ENCODE results near the gene PRIMPOL. TPM values are rescaled to one million over a fixed set of nuclear protein-coding genes. Genes with fewer than 3 reads are reported as not detected.
"Not testable (repeated sequence)": the region's sequence is repeated elsewhere in the genome, so short reads cannot be mapped to it uniquely, and the experiment has no call there.

Gene PRIMPOL
- polyA plus RNA-seq, 3 donors: 23.4 to 36.5 (median 36.3) TPM

DNA sequence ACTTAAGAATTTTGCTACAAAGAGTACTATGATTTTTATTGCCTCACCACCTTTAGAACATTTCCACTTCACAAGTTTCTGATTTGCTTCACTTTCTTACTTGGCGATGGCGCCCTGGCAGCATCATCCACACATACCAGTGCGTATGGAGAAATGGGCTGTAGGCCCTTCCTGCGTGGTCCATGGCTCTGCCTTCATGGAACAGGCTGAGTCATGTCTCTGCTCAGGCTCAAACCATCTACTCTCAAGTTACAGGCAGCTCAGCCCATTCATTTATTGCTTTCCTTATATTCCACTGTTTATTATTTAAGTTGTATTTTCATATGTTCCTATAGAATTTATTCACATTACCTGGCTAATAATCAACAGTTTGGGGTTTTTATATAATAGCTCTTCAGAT, 21.4 kb upstream of the PRIMPOL start:
- DNase-seq: no peak

DNA sequence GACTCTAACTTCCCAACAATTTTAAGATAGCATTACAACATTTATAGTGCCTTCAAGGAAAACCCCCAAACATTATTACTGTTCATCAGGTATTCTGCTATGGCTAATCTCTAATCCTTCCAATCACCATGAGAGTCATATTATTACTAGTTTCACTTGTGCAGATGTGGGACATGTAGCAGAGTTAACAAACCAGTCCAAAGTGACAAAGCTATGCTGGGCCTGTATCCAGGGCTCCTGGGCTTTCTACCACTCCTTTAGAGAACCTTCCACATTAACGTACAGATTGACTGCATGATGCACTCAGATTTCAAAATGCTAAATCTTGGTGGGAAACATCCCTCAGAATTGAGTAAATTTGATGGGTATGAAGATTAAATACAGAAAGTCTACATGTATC, 16.7 kb upstream of the PRIMPOL start:
- no peak for DNase-seq

DNA sequence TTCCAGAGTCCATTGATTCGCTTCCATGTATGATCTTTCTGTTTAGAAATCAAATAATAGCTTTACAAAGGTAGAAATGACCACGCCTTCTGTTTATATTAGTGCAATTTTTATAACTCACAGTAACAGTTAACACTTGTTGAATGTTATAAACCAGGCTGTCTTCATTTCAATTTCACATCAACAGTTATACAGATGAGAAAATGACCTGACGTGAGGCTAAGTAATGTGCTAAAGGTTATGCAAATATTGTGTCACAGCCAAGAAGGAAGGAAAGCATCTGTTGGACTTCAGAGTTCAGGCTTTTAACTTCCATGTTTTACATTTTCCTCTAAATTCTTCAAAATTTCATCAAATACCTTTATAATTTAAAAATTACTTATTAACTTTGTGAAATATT, 14.2 kb upstream of the PRIMPOL start:
- no peak for DNase-seq

DNA sequence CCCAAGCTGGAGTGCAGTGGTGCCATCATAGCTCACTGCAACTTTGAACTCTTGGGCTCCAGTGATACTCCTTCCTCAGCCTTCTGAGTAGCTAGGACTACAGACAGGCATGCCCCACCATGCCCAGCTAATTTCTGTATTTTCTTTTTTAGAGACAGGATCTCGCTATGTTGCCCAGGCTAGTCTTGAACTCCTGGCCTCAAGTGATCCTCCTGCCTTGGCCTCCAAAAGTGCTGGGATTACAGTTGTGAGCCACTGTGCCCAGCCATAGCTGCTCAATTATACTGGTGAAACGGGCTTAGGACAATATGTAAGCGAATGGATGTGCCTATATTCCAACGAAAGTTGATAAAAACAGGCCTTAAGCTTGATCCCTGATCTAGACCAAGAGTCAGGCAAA, 13.4 kb upstream of the PRIMPOL start:
- no peak for DNase-seq

DNA sequence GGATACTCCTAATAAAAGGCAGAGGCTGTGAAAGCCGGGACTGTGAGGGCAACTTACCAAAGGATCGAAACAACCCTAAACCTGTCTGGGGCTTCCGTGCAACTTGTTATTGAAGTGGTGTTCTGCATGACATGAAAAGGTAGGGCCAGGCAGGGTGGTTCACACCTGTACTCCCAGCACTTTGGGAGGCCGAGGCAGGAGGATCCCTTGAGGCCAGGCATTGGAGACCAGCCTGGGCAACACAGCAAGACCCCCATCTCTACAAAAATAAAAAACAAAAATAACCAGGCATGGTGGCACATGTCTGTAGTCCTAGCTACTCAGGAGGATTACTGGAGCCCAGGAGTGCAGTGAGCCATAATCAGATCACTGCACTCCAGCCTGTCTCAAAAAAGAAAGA, 12.6 kb upstream of the PRIMPOL start:
- DNase-seq: no peak

DNA sequence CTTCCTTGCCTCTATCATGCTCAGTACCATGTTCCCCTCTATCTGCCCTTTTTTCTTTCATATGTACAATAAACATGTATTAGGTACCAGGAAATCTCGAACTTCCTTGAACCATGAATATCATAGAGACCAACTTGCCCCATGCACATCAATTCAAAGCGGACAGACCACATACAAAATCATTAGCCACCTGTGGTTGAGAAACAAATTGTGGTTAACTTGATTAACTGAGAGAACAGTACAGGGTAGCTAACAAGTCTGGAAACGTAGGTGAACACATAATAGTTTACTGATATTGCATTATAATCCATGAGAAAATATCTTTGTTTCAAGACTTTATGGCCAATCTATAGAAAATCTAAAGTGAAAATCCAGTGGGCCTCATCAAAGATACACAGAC, 8.5 kb upstream of the PRIMPOL start:
- DNase-seq: no peak

DNA sequence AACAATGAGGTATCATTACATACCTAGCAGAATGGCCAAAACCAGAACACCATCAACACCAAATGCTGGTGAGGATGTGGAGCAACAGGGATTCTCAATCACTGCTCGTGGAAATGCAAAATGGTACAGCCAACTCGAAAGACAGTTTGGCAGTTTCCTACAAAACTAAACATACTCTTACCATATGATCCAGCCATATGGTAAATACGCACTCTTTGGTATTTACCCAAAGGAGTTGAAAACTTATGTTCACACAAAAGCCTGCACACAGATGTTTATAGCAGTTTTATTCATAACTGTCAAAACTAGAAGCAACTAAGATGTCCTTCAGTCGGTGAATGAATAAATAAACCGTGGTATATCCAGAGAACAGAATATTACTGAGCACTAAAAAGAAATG, 8.1 kb upstream of the PRIMPOL start:
- DNase-seq: no peak

DNA sequence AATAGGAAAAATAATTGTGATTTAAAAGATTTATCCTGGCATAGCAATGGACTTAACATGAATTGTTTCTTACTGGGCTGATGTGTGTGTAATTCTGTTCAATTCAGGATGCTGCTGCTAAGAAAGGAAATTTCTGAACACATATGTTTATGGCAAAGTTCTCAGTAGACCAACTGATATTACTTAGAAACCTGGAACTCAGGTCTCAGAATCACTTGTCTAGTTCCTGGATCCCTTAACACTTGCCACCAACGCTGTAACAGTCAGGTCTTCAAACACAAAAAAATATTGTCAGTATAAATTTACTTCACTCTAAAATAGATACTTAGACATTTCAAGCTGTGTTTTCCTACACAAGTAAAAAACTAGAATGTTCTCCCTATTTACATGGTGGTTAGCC, 5.8 kb upstream of the PRIMPOL start:
- DNase-seq: no peak

DNA sequence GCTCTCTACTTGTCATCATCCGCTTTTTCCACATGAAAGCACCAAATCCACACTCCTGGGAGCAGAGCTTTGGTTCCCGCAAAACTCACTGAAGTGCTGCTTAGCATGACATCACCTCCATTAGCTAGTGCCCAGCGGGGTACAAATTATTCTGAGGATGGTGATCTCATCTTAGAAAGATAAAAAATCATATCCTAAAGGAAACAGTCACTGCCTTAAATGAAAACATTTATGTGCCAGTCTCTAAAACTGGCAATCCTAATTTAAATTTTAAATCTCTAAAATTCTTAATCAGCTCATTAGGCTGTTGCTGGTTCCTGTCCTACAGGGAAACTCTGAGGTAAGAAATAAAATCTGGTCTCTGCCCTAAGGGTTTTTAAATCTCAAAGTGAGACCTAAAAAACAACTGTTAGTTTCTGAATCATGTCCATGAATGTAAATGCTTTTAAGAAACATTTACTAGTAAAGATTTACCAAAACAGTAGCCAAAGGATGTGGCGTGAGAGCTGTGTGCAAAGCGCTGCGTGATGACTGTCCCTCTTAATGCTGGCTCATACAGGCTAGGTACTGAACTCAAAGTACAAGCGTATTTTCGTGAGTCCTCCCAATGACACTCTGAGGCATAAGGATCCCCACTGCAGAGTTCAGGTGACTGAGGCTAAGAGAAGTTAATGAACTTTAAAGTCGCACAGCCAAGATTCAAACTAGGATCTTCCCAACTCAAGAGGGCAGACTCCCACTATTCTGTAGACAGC, 4.8 kb upstream of the PRIMPOL start:
- DNase-seq: peak; percentile 5

DNA sequence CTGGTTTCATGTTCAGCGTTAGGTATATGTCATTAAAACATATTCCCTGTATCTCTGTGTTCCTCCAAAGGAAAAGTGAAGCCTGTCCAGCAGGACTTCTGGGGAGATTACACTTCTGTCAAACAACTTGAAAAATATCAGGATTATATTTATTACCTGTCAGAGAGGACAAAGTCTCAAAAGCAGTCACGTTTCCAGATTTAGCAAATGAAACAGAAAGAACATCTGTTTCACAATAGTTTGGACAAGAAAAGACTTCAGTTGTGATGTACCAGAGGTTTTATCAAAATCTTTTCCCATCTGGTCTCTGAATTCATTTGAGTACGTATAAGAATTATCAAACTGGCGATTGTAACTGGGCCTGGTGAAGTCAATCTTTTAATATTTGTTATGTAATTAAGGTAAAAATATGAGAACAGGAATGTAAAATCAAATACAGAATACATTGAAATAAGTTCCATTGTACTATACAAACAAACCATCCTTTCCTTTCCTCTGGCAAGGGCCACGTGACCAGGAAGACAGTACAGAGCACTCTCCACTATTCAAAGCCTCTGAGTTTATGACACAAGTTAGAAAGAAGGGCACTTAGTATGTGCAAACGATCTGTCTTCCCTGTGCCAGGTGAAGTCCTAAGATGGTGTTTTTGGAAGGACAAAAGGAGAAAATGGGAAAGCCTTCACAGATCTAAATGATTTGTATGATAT, 3.5 kb upstream of the PRIMPOL start:
- DNase-seq: no peak

DNA sequence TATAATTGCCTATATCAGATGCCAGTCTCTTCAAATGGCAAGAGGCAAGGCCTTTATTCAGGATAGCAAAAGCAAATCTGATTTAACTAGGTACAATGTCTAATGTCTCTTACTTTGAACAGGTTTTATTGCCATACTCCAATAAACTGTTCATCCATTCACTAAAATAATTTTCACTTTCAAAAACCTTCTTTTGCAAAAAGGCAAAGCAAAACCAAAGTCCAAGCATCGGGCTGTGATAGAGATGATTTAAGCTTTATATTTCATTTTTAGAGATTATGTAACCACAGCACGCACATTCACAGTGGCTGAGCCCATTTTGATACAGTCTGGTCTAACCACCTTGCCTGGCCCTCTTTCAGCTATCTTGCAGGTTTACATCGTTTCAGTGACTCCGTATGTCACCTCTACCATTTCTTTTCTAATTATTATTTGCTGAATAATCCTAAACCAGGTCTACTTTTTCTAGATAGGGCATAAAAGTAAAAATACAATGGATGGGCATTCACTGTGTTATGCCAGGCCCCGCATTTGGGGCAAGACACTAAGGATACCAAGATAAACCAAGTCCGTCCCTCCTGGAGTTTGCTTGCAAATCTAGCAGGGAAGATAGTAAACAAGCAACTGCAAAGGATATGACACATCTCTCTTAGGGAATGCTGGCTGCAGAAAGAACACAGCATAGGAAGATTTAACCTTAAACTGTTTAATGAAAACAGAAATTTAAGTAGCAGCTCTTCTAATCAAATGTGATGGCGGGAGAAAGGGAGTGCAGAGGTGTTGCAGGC, 2.1 kb upstream of the PRIMPOL start:
- DNase-seq: no peak

DNA sequence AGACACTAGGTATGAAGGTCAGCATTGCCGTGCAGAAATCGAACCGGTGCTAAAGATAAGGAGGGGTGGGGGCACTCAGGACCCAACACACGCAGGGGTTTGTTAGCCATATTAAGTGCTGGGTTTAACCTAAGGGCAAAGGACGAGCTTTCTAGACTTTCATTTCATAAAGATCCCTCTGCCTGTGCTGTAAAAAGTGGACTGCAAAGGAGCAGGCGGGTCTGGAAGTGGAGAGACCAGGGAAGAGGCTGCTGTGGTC, 1.6 kb upstream of the PRIMPOL start:
- DNase-seq: no peak

DNA sequence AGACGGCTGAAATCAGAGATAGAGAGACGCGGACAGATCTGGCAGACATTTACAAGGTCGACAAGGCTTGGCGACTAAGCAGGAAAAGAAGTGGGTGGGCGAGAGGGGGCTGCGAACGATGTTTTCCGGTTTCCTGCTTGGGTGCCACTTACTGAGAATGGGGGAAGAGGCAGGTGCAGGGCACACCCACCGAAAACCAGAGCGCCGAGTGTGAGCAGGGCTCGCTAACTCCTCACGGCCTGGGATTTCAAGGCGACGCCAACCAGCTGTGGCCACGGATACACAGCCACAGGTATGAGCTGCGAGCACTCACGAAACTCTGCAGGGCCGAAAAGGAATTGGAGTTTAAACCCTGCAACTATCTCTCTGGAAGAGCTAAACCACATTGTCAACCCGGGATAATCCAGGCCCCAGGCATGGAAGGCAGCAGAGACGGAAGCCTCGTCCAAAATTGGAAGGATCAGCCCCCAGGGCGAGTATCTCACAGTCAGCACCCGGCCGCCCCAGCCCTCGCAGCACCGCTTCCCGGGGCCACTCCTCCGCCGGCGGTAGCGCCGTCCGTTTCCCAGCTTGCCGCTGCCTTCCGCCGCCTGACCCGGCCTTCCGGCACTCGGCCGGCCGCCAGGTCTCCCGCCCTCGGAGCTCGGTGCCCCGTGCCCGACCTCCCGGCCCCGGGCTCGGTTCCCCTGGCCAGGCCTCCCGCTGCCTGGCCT, 1.1 kb upstream of the PRIMPOL start:
- peak; percentile 39 for DNase-seq

DNA sequence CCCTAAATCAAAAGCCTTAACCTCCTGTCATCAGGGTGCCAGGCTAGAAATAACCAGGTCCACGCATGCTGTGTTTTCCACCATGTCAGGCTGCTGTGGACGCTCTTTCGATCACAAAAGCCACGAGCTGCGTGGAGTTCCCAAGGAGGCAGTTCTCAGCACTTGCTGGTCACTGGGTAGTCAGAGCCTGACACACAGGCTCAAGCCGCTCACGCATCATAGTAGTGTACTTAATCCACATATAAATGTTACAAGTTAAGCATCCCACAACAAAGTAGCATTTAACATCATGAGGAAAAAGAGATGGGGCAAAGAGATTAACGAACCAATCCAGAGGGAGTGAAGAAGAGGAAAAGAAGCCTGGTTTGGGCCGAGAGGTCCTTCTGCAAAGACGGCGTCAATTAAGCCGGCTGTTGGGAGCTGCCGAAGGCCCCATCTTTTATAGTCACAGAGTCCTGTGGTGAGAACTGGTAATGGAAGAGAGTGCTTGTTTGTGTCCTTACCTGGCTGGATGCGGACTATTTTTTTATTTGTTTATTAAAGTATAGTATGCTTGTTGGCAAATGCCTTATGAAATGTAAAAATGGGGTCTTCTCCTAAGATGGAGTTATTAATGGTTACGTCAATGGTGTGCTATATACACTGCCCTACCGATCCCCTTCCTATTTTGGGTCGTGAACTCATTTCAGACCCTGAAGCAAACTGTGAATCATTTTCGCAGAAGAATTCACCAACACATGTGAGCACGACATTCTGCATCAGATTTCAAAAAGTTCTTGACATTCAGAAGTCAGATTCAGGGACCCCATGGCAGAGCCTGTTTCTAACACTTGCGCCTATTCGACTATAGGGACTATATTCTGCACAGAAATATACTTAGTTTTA, 675 bp downstream of the PRIMPOL start:
- DNase-seq: peak; percentile 39

DNA sequence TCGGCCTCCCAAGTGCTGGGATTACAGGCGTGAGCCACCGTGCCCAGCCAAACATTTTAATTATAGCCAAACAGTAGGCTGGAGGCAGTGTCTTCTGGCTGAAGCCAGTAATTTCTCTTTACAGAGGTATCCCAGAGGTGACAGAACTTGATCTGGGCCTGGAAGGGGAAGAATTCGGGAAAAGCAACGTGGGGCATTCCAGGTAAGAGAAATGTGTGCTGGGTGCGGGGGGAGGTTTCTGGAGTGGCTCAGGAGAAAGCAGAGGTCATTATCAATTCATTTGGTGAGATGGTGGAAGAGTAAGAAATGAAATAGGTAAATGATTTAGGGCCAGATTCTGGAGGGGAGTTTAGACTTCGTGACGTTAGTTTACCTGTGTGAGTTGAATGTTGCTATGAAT, 2.4 kb downstream of the PRIMPOL start:
- no peak for DNase-seq

DNA sequence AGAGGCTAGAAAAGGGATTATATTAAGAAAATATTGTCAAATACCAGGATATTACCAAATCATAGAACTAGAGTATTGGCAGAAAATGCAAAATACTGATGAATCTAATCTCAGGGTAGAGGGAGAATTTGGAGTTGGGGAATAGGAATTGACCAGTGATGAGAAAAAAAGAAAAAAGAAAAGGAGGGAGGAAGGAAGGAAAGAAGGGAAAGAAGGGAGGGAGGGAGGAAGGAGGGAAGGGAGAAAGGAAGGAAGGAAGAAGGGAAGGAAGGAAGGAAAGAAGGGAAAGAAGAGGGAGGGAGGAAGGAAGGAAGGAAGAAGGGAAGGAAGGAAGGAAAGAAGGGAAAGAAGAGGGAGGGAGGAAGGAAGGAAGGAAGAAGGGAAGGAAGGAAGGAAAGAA, 3.1 kb downstream of the PRIMPOL start:
- not testable (repeated sequence) for DNase-seq

DNA sequence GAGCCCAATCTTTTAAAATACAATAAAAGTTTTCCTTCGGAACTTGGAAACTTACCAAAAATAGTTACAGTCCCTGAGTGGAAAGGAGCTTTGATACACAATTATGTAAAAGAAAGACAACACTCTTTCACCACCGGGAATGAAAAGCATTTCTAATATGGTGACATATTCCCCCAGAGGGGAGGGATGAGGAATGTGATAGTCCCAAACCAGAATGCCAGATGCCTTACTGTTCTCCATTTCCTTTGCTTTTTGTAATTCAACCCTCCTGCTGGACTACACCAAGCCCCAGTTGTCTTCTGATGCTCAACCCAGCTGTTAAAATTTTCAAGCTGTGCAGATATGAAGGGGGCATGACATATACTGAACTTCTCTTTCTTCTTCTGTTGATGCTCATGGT, 4.1 kb downstream of the PRIMPOL start:
- DNase-seq: no peak

DNA sequence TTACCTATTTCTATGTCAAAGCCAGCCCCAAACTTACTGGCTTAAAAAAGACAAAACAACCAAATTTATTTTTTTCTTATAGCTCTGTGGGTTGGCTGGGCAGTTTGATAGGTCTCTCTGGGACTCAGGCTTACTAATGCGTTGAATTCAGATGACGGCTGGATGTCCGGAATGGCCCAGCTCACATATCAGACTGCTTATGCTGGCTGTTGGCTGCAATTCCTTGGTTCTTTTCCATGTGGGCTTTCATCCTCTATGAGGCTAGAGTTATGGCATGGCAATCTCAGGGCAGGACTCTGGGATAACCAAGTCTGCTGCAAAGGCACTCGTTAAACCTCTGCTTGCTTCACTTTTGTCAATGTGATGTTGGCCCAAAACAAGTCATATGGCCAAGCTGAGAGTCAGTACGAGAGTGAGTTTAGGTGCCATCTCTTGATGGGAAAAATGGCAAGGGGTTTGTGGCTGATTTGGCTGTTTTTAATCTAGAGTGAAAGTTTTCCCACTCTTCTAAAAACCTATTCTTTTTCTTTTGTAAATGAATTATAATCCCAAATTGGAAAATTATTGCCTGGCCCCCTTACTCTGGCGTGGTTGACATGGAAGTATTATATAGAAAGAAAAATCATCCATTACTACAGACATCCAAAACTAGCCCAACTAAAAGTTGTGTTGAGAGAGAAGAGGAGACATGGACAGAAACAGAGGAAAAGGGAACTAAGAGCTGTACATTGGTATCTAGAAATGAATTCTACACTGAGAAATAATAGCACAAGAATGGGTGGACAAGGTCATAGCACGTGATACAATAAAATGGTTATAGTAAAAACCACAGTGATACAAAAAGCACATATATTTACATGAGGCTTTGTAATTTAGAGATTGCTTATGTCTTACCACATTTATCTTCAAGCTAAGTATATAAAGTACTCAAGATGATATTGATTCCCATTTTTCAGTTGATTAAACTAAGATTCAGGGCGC, 6.6 kb downstream of the PRIMPOL start:
- DNase-seq: no peak

DNA sequence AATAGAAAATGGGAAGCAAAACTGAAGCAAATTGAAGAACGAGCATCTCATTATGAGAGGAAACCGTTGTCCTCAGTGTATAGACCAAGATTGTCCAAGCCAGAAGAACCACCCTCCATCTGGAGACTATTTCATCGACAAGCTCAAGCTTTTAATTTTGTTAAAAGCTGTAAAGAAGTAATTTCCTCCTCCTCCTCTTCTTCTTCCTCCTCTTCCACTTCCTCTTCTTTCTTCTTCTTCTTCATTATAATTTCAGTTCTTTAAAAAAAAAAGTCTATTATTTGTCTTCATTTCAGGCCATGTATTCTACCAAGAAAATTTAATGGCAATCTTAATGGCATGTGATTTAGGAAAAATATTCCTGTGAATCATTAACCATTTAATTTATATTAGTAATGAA, 7.6 kb downstream of the PRIMPOL start:
- no peak for DNase-seq

DNA sequence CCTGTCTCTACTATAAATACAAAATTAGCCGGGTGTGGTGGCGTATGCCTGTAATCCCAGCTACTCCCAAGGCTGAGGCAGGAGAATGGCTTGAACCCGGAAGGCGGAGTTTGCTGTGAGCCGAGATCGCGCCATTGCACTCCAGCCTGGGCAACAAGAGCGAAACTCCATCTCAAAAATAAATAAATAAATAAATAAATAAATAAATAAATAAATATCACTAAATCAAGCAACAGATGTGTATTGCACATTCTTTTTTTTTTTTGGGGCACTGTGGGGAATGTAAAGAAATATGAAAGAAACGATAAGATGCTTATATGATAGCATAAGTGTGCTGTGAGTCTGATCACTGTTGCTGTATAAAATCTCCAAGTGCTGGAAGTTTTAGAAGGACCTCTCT, 8.3 kb downstream of the PRIMPOL start:
- DNase-seq: not testable (repeated sequence)

Data from renal pelvis (tissue), 4 donors.